ENCODE data around the gene KRT82.
"Not testable (repeated sequence)": the region's sequence is repeated elsewhere in the genome, so short reads cannot be mapped to it uniquely, and the experiment has no call there.

KRT82 gene

DNA sequence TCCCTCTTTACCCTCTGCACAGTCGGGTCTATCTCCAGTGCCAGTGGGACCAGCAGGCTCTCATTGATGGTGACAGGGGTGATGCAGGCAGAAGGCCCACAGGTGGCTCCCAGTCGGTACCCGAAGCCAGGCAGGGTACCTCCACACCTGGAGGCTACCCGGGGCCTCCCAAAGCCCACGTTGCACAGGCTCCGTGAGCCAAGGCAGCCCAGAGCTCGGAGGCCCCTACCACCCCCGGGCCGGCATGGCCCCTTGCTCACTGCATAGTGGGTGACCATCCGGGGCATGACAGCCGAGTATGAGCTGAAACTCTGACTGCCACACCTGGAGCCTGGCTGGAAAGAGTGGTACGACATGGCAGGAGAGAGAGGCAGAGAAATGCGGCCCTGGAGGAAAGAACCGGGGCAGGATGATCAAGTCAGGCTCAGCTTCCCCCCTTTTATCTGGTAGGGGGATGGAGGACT, at the start of gene KRT82:
KRT82 (minus strand) TSS at position 414 of the 464 bp plus-strand sequence; CDS start at position 356, 58 bp downstream.
- H3K9me3 ChIP-seq (ENCODE audit: low read length), result no peaks in the 10 kb centered on the region
- H3K27me3 ChIP-seq (ENCODE audit: control insufficient read depth in 1 of 2, insufficient read depth in 2 of 2, low read length in 2 of 2), result peaks cover 0 to 4% of the 10 kb centered on the region in 2 donors
- no peak within 1 kb of the TSS for H3K4me3 ChIP-seq (ENCODE audit: low read depth in 1 of 2, low read length in 2 of 2)
- no peak within 1 kb of the TSS for H3K27ac ChIP-seq (ENCODE audit: low read depth, low read length)
- peaks cover 2% of the 10 kb centered on the region for H3K4me1 ChIP-seq (ENCODE audit: insufficient read depth, low read length)
- H3K9ac ChIP-seq (ENCODE audit: low read length), result no peak within 1 kb of the TSS
- H3K36me3 ChIP-seq (ENCODE audit: insufficient read depth, low read length), result no peaks in the 10 kb centered on the region

DNA sequence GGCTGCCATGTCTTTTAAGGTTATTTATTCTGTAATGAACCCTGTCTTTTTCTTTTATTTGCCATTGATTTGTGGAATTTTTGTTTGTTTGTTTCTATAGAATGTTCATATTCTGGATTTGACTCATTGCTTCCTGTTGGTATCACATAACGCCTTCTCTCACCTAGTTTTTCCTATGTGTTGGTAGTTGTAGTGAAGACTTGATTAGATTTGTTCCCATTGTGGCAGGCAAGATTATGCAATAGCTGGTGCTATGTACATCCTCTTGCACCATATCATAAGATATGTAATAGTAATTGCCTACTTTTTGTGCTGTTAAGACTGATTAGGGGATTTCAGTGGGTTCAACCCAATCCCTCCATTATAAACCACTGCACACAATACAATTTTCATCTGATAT, 49.7 kb upstream of the KRT82 start:
- no peaks in the 10 kb centered on the region for H3K9me3 ChIP-seq (ENCODE audit: low read length)
- no peak overlapping the region for H3K27ac ChIP-seq (ENCODE audit: low read depth, low read length)
- no peaks in the 10 kb centered on the region for H3K27me3 ChIP-seq (ENCODE audit: control insufficient read depth in 1 of 2, insufficient read depth in 2 of 2, low read length in 2 of 2)
- H3K4me3 ChIP-seq (ENCODE audit: low read depth in 1 of 2, low read length in 2 of 2), result no peak overlapping the region
- H3K4me1 ChIP-seq (ENCODE audit: insufficient read depth, low read length), result no peaks in the 10 kb centered on the region
- no peaks in the 10 kb centered on the region for H3K36me3 ChIP-seq (ENCODE audit: insufficient read depth, low read length)
- H3K9ac ChIP-seq (ENCODE audit: low read length), result no peak overlapping the region

DNA sequence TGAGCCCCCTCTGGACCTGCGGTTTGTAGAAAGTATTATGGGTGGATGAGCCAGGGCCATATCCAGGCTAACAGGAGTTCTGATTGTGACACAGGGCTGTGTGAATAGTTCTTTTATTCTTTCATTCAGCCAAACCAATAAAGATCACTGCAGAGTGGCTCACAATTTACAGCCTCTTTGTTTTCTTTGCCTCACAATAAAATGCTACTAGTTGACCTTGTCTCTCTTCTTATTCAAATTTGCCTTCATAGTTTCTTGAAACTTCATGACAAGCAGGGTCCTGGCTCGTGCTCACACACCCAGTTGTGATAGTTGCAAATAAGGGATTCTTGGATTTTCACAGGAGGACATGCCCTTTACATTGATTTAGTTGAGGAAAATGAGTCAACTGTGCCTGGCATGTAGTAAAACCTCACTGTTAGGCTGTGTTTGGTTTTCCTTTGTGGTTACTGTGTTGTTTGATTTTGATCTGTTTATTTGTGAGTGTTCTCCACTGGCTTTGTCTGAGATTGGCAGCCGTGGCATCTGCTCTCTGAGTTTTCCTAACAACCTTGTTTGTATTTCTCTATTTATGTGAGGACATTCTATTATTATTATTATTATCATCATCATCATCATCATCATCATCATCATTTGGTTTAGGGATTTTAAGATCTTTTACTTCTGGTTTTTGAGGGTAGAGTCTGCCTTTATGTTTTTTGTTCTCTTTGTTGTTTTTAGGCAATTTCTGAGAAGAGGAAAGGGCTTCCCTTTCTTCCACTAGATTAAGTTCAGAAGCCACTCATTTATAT, 48.5 kb upstream of the KRT82 start:
- no peak overlapping the region for H3K27ac ChIP-seq (ENCODE audit: low read depth, low read length)
- no peaks in the 10 kb centered on the region for H3K9me3 ChIP-seq (ENCODE audit: low read length)
- no peaks in the 10 kb centered on the region for H3K36me3 ChIP-seq (ENCODE audit: insufficient read depth, low read length)
- H3K4me3 ChIP-seq (ENCODE audit: low read depth in 1 of 2, low read length in 2 of 2), result no peak overlapping the region
- H3K4me1 ChIP-seq (ENCODE audit: insufficient read depth, low read length), result no peaks in the 10 kb centered on the region
- H3K27me3 ChIP-seq (ENCODE audit: control insufficient read depth in 1 of 2, insufficient read depth in 2 of 2, low read length in 2 of 2), result no peaks in the 10 kb centered on the region
- H3K9ac ChIP-seq (ENCODE audit: low read length), result no peak overlapping the region

DNA sequence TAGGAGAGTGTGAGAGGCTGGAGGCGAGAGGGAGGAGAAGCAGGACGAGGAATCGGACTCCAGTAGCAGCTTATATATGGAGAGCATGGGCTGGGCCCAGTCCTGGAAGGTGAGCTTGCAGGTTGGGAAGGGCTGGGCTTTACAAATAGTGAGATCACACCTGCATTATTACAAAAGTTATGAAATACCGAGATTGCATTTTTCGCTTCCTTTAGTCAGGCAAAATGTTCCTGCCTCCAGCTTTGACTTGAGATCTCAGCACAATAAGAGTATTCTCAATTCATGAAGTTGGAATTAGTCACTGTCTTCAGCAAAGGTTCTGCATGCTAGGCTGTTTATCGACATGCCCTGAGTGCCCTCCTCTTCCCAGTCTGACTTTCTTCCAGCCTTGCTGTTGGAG, 46.0 kb upstream of the KRT82 start, which contains the start of gene KRT6B:
KRT6B (minus strand) TSS at position 46 of the 400 bp plus-strand sequence. CDS start 68 bp downstream, outside the sequence.
- H3K4me1 ChIP-seq (ENCODE audit: insufficient read depth, low read length), result no peaks in the 10 kb centered on the region
- H3K4me3 ChIP-seq (ENCODE audit: low read depth in 1 of 2, low read length in 2 of 2), result no peak within 1 kb of the TSS
- no peak within 1 kb of the TSS for H3K9ac ChIP-seq (ENCODE audit: low read length)
- no peaks in the 10 kb centered on the region for H3K9me3 ChIP-seq (ENCODE audit: low read length)
- no peak within 1 kb of the TSS for H3K27ac ChIP-seq (ENCODE audit: low read depth, low read length)
- no peaks in the 10 kb centered on the region for H3K36me3 ChIP-seq (ENCODE audit: insufficient read depth, low read length)
- no peaks in the 10 kb centered on the region for H3K27me3 ChIP-seq (ENCODE audit: control insufficient read depth in 1 of 2, insufficient read depth in 2 of 2, low read length in 2 of 2)

DNA sequence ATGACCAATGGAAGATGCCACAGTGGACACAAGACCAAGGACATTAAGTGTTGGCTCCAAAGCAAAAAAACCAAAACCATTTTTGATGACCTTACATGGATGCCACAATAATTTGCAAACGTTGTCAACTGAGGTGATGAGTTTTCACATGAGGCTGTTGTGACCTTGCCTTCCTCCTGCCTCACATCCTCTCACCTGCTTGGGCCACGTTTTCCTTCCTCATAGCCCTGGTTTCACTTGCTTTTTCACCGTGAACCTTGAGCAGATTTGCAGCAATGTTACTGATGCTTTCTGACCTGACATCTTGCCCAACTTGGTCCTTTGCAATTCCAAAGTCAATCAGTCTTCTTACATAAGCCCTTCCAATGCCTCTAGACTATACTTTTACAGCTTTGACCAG, 42.1 kb upstream of the KRT82 start:
- Histone ChIP-seq H3K36me3 (ENCODE audit: insufficient read depth, low read length) (no peaks in the 10 kb centered on the region), H3K9ac (ENCODE audit: low read length) (no peak overlapping the region), H3K9me3 (ENCODE audit: low read length) (no peaks in the 10 kb centered on the region), H3K4me3 (ENCODE audit: low read depth in 1 of 2, low read length in 2 of 2) (no peak overlapping the region), H3K4me1 (ENCODE audit: insufficient read depth, low read length) (no peaks in the 10 kb centered on the region), H3K27me3 (ENCODE audit: control insufficient read depth in 1 of 2, insufficient read depth in 2 of 2, low read length in 2 of 2) (no peaks in the 10 kb centered on the region), H3K27ac (ENCODE audit: low read depth, low read length) (no peak overlapping the region)

DNA sequence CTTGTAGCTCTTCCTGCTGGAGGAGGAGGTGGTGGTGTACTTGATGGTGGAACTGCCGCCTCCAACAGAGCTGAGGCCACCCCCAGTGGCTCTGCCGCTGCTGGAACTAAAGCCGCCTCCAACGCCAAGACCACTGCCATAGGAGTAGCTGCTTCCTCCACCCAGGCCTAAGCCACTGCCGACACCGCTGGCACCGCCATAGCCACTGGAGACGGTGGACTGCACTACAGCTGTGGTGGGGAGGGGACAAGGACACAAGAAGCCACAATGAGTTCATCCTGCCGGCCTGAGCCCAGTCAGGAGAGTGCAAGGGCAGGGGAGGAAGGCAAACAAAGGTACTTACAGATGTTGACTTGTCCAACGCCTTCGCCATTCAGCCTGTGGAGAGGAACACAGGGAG, 41.1 kb upstream of the KRT82 start:
- H3K27me3 ChIP-seq (ENCODE audit: control insufficient read depth in 1 of 2, insufficient read depth in 2 of 2, low read length in 2 of 2); H3K9me3 ChIP-seq (ENCODE audit: low read length); H3K36me3 ChIP-seq (ENCODE audit: insufficient read depth, low read length); H3K9ac ChIP-seq (ENCODE audit: low read length); H3K27ac ChIP-seq (ENCODE audit: low read depth, low read length); H3K4me1 ChIP-seq (ENCODE audit: insufficient read depth, low read length); H3K4me3 ChIP-seq (ENCODE audit: low read depth in 1 of 2, low read length in 2 of 2): not testable (repeated sequence)

DNA sequence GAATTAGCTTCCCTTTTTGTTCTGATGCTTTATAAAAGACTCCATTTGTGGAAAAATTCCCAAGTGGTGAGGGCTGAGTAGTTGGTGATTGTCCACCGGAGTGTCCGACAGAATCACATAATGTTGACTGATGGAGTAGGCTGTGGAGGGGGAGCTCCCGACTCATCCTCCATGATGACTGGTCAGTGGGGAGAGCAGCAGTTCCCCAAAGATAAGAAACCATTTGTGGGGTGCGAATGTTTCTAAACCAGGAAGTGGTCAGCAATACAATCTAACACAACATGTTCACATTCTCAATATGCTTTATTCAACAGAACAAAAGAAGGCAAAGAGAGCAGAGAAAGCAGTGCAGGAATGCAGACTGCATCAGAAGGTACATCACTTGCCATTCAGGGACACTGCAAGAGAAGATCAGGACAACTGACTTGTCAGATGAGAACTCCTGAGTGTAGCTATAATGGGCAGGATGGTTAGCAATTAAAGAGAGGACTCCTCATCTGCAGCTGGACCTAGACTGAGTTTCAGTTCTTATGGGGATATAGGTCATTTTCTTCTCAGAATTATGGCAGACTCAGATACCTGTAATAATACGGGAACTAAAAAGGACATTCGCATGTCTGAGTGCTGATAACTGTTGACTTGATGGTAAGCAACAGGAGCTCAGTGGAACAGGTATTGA, 40.4 kb upstream of the KRT82 start:
- Histone ChIP-seq H3K27me3 (ENCODE audit: control insufficient read depth in 1 of 2, insufficient read depth in 2 of 2, low read length in 2 of 2) (no peaks in the 10 kb centered on the region), H3K27ac (ENCODE audit: low read depth, low read length) (no peak overlapping the region), H3K4me1 (ENCODE audit: insufficient read depth, low read length) (peaks cover 5% of the 10 kb centered on the region), H3K4me3 (ENCODE audit: low read depth in 1 of 2, low read length in 2 of 2) (no peak overlapping the region), H3K36me3 (ENCODE audit: insufficient read depth, low read length) (no peaks in the 10 kb centered on the region), H3K9ac (ENCODE audit: low read length) (no peak overlapping the region), H3K9me3 (ENCODE audit: low read length) (no peaks in the 10 kb centered on the region)

DNA sequence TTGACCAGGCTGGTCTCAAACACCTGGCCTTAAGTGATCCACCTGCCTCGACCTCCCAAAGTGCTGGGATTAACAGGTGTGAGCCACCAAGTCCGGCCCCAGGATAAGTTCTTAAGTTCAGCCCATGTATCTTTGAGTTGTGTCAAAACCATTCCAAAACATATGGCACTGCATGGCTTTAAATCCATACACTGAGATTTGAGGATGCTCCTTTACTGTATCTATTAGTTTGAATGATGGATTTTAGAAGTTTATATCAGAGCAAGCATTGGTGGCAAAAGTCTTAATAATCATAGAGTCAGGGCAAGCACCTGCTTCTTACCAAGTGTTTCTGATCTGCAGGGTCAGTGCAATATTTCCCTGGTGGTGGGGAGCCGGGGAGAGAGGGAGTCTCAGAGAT, 39.7 kb upstream of the KRT82 start:
- Histone ChIP-seq H3K27me3 (ENCODE audit: control insufficient read depth in 1 of 2, insufficient read depth in 2 of 2, low read length in 2 of 2) (no peaks in the 10 kb centered on the region), H3K27ac (ENCODE audit: low read depth, low read length) (no peak overlapping the region), H3K4me3 (ENCODE audit: low read depth in 1 of 2, low read length in 2 of 2) (no peak overlapping the region)

DNA sequence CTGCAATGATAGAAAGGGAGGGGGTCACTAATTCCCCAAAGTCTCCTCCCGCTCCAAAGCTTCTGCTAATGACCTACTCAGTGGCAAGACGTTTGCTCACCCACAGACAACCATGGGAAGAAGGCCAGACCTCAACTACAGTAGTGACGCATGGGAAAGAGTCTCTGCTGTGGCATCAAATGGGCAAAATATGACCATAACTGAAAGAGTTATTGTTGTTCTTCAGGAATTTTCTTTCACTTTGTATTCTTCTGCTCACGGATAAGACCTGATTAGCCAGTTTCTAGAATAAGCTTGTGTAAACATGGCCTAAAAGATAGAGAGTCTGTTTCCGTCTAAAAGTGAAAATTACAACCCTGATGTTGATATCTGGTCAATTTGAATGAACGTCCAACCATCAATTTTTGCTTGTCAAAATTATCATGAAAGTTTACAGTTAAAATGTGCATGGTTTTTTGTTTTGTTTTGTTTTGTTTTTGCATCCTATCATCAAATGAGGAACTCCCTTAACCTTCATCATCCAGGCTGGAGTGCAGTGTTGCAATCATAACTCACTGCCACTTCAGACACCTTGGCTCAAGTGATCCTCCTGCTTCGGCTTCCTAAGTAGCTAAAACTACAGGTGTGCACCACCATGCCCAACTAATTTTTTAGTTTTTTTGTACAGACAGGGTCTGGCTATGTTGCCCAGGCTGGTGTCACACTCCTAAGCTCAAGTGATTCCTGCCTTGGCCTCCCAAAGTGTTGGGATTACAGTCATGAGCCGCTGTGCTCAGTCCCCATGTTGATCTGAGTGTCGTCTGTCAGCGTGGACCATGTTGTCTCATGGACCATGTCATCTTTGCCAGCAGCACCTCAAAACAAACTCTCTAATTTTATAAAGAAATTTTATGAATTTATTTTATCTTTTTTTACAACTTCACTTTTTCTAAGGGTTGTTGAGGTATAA, 38.8 kb upstream of the KRT82 start:
- Histone ChIP-seq H3K36me3 (ENCODE audit: insufficient read depth, low read length) (no peaks in the 10 kb centered on the region), H3K9me3 (ENCODE audit: low read length) (no peaks in the 10 kb centered on the region), H3K4me1 (ENCODE audit: insufficient read depth, low read length) (peaks cover 5% of the 10 kb centered on the region), H3K4me3 (ENCODE audit: low read depth in 1 of 2, low read length in 2 of 2) (no peak overlapping the region), H3K27me3 (ENCODE audit: control insufficient read depth in 1 of 2, insufficient read depth in 2 of 2, low read length in 2 of 2) (no peaks in the 10 kb centered on the region), H3K27ac (ENCODE audit: low read depth, low read length) (no peak overlapping the region), H3K9ac (ENCODE audit: low read length) (no peak overlapping the region)

More for the DNA sequence above, 39.7 kb upstream of the KRT82 start:
- Histone ChIP-seq H3K9me3 (ENCODE audit: low read length) (no peaks in the 10 kb centered on the region), H3K36me3 (ENCODE audit: insufficient read depth, low read length) (no peaks in the 10 kb centered on the region), H3K4me1 (ENCODE audit: insufficient read depth, low read length) (peaks cover 5% of the 10 kb centered on the region), H3K9ac (ENCODE audit: low read length) (no peak overlapping the region)

DNA sequence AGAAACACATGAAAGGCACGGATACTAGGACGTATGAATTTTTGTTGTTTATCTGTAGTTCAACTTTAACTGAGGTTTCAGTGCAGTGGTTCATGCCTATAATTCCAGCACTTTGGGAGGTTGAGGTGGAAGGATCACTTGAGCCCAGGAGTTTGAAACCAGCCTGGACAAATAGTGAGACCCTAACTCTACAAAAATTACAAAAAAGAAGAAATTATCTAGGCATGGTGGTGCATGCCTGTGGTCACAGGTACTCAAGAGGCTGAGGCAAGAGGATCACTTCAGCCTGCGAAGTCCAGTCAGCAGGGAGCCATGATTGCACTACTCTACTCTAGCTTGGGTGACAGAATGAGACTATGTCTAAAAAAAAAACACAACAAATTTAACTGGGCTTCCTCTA, 37.8 kb upstream of the KRT82 start:
- no peak overlapping the region for H3K27ac ChIP-seq (ENCODE audit: low read depth, low read length)
- no peaks in the 10 kb centered on the region for H3K9me3 ChIP-seq (ENCODE audit: low read length)
- H3K4me1 ChIP-seq (ENCODE audit: insufficient read depth, low read length), result peaks cover 5% of the 10 kb centered on the region
- H3K9ac ChIP-seq (ENCODE audit: low read length), result no peak overlapping the region
- H3K36me3 ChIP-seq (ENCODE audit: insufficient read depth, low read length), result no peaks in the 10 kb centered on the region
- H3K27me3 ChIP-seq (ENCODE audit: control insufficient read depth in 1 of 2, insufficient read depth in 2 of 2, low read length in 2 of 2), result no peaks in the 10 kb centered on the region
- no peak overlapping the region for H3K4me3 ChIP-seq (ENCODE audit: low read depth in 1 of 2, low read length in 2 of 2)

DNA sequence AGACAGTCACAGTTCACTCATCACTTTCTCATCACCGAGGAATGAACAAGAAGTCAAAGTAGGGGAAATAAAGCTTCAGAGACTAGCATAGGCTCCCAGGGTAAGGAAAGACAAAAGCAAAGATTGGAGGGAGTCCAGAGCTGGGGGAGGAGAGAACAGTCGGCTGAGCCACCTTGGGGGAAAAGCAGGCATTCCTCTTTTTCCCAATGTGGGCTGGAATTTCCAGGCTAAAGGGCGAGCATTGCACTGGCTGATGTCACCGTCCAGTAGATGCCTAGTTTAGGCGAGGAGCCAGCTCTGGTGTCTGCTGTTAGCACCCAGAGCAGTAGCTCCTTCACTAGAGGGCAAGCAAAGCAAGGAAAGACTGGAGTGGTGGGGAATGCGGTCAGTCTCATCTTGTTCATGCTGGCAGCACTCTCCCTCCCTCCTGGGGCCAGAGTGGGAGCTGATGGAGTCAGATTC, 36.5 kb upstream of the KRT82 start:
- no peak overlapping the region for H3K27ac ChIP-seq (ENCODE audit: low read depth, low read length)
- H3K4me1 ChIP-seq (ENCODE audit: insufficient read depth, low read length), result peaks cover 5% of the 10 kb centered on the region
- H3K36me3 ChIP-seq (ENCODE audit: insufficient read depth, low read length), result no peaks in the 10 kb centered on the region
- no peak overlapping the region for H3K4me3 ChIP-seq (ENCODE audit: low read depth in 1 of 2, low read length in 2 of 2)
- H3K27me3 ChIP-seq (ENCODE audit: control insufficient read depth in 1 of 2, insufficient read depth in 2 of 2, low read length in 2 of 2), result no peaks in the 10 kb centered on the region
- no peaks in the 10 kb centered on the region for H3K9me3 ChIP-seq (ENCODE audit: low read length)
- no peak overlapping the region for H3K9ac ChIP-seq (ENCODE audit: low read length)
